Stomach (tissue), 4 donors: Measurements from ENCODE around the gene PDAP1.

ENCODE experiments used
- EP300 ChIP-seq: sonication (generic); formaldehyde crosslinking; IDR thresholded peaks from one replicate; pipeline ENCODE4 v1.6.1; 2017; ENCODE audit warnings: antibody characterized with exemption
- POLR2A ChIP-seq, 4 donors: fragments of 450-650 bp; IDR thresholded peaks; one replicate each; pipeline ENCODE4 v1.6.1; 2016; ENCODE audit warnings: antibody characterized with exemption in 4 of 4, control low read depth in 2 of 4, mild to moderate bottlenecking in 1 of 4, moderate library complexity in 1 of 4
- POLR2AphosphoS5 ChIP-seq, 3 donors: sonication (generic); formaldehyde crosslinking; IDR thresholded peaks; one replicate each; pipeline ENCODE4 v1.6.1; 2016; ENCODE audit warnings: antibody characterized with exemption in 3 of 3
- TF ChIP-seq, protein P1 (sequence below), 7 experiments: fragments of 450-650 bp in 4 of 7; fragments of 200-600 bp in 3 of 7; sonication (generic) in 3 of 7; IDR thresholded peaks; one replicate each; pipeline ENCODE4 v1.5.1; 2016 to 2019; ENCODE audit warnings: antibody characterized with exemption in 7 of 7, control low read depth in 2 of 7, mild to moderate bottlenecking in 1 of 7

DNA sequence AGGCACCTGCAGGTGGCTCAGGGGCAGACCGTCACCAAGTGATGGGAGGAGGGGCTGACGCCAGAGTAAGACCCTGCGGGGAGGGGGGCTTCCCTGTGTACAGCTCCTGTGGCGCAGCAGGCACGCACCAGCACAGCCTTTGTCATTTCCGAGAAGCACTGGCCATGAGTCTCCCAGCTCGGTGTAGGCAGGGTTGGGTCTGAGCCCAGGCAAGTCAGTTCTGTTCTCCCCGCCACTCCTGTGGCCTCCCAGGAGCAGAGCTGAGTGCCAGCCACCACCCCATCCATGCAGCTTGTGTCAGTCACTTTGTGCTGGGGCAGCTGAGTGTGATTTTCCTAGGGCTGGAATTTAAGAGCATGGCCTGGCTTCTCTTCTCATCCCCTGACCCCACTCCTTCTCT is 43.5 kb upstream of the PDAP1 start:
- TF ChIP-seq, protein P1, sequence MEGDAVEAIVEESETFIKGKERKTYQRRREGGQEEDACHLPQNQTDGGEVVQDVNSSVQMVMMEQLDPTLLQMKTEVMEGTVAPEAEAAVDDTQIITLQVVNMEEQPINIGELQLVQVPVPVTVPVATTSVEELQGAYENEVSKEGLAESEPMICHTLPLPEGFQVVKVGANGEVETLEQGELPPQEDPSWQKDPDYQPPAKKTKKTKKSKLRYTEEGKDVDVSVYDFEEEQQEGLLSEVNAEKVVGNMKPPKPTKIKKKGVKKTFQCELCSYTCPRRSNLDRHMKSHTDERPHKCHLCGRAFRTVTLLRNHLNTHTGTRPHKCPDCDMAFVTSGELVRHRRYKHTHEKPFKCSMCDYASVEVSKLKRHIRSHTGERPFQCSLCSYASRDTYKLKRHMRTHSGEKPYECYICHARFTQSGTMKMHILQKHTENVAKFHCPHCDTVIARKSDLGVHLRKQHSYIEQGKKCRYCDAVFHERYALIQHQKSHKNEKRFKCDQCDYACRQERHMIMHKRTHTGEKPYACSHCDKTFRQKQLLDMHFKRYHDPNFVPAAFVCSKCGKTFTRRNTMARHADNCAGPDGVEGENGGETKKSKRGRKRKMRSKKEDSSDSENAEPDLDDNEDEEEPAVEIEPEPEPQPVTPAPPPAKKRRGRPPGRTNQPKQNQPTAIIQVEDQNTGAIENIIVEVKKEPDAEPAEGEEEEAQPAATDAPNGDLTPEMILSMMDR (IDR thresholded peaks at IDR 0.05): no peak
- no peak for TF ChIP-seq EP300
- no peak for TF ChIP-seq POLR2A (IDR thresholded peaks at IDR 0.05)
- no peak for TF ChIP-seq POLR2AphosphoS5 (IDR thresholded peaks at IDR 0.05)
